ENCODE measurements around the gene COL6A6. TPM values are rescaled to one million over a fixed set of nuclear protein-coding genes. Genes with fewer than 3 reads are reported as not detected.

Gene COL6A6
- total and polyA plus RNA-seq, 2 experiments from 2014 or later, result 0.07 to 0.10 TPM

GRCh38 chr3:130490241-130490640, 26.7 kb upstream of the COL6A6 start (continued):
- TF ChIP-seq ZNF114 (CRISPR knock-in tag; IDR thresholded peaks at IDR 0.05), result no peak
- TF ChIP-seq REST (IDR thresholded peaks at IDR 0.05; ENCODE audit: unreplicated experiment), result no peak
- no peak for TF ChIP-seq EZH2phosphoT487 (IDR thresholded peaks at IDR 0.05; ENCODE audit: unreplicated experiment)
- no peak for TF ChIP-seq JUNB (IDR thresholded peaks at IDR 0.05; ENCODE audit: unreplicated experiment)
- TF ChIP-seq CTCF (conservative IDR thresholded peaks at IDR 0.05; ENCODE audit: low read depth in 2 of 2), result no peak
- TF ChIP-seq STAT1 (IDR thresholded peaks at IDR 0.05; ENCODE audit: unreplicated experiment), result no peak
- no peak for TF ChIP-seq CREB1 (CRISPR knock-in tag; IDR thresholded peaks at IDR 0.05; ENCODE audit: low read depth)
- no peak for TF ChIP-seq ZNF331 (CRISPR knock-in tag; IDR thresholded peaks at IDR 0.05; ENCODE audit: low read depth)

- H3K79me2 ChIP-seq (replicated peaks; ENCODE audit: insufficient read depth), result no peaks in the 10 kb centered on the region
- Mint-ChIP-seq H3K4me1 (peaks cover 5% of the 10 kb centered on the region; the same call in 2 of the 3 replicates), H3K4me3 (no peak overlapping the region), H3K36me3 (ENCODE audit: low read depth) (no peaks in the 10 kb centered on the region), H3K9me3 (no peaks in the 10 kb centered on the region), H3K27ac (no peak overlapping the region), H3K27me3 (ENCODE audit: insufficient read depth, low read depth, poor library complexity) (no peaks in the 10 kb centered on the region)
- DNase-seq (ENCODE audit: low spot score) (no peak), ATAC-seq (no peak)
- H3F3A ChIP-seq (replicated peaks; ENCODE audit: low read depth), result no peaks in the 10 kb centered on the region
- H3K4me2 ChIP-seq, result no peak overlapping the region
- no peaks in the 10 kb centered on the region for H3K36me3 ChIP-seq (ENCODE audit: insufficient read depth)
- H3K9me2 ChIP-seq (ENCODE audit: insufficient read depth), result no peaks in the 10 kb centered on the region
- no peaks in the 10 kb centered on the region for H3K27me3 ChIP-seq (ENCODE audit: insufficient read depth)
- no peak overlapping the region for H3K4me3 ChIP-seq
- H3K4me1 ChIP-seq (ENCODE audit: insufficient read depth), result no peaks in the 10 kb centered on the region
- no peak overlapping the region for H2AFZ ChIP-seq
- no peak overlapping the region for H3K27ac ChIP-seq (ENCODE audit: low read depth)
- no peaks in the 10 kb centered on the region for H4K20me1 ChIP-seq (replicated peaks; ENCODE audit: insufficient read depth)
- no peak for TF ChIP-seq CTCF (conservative IDR thresholded peaks at IDR 0.05; ENCODE audit: low read depth in 2 of 2)
- TF ChIP-seq CREB1 (CRISPR knock-in tag; IDR thresholded peaks at IDR 0.05; ENCODE audit: low read depth), result no peak
- TF ChIP-seq POLR2AphosphoS5 (IDR thresholded peaks at IDR 0.05; ENCODE audit: low read depth), result no peak
- TF ChIP-seq EZH2phosphoT487 (IDR thresholded peaks at IDR 0.05; ENCODE audit: unreplicated experiment), result no peak
- no peak for TF ChIP-seq NANOG (IDR thresholded peaks at IDR 0.05; ENCODE audit: borderline replicate concordance)
- TF ChIP-seq ETS1 (IDR thresholded peaks at IDR 0.05), result no peak
Observed at GRCh38 chr3:130491431-130491830, 25.5 kb upstream of the COL6A6 start.
